ENCODE measurements around the gene JARID2. TPM values are rescaled to one million over a fixed set of nuclear protein-coding genes. Genes with fewer than 3 reads are reported as not detected.

The JARID2 gene
- total RNA-seq, 4 donors from 2014 or later: 6.6 to 8.1 (median 7.5) TPM

- TF ChIP-seq POLR2A (IDR thresholded peaks at IDR 0.05) (no peak), CTCF (IDR thresholded peaks at IDR 0.05) (no peak)
- intact Hi-C loops (cut with DNase I): no loop called here
- Histone ChIP-seq H3K4me3 (replicated peaks in 1 of 3) (no peak overlapping the region), H3K27ac (no peak overlapping the region), H3K36me3 (no peaks in the 10 kb centered on the region), H3K4me1 (no peaks in the 10 kb centered on the region), H3K9me3 (no peaks in the 10 kb centered on the region), H3K27me3 (no peaks in the 10 kb centered on the region)
- DNase-seq: no peak
- 88 to 90% methylated on average over 5 of the region's 5 CpGs for WGBS, 2 donors
These were observed 207.8 kb downstream of the JARID2 start for GRCh38 chr6:15453622-15454021.

- intact Hi-C loops (cut with DNase I): no loop called here
- Histone ChIP-seq H3K27me3 (no peaks in the 10 kb centered on the region), H3K4me3 (replicated peaks in 1 of 3) (no peak overlapping the region), H3K27ac (no peak overlapping the region), H3K4me1 (peaks cover 10 to 16% of the 10 kb centered on the region in 2 donors), H3K36me3 (no peaks in the 10 kb centered on the region), H3K9me3 (no peaks in the 10 kb centered on the region)
- WGBS, 2 donors: 79 to 81% methylated on average over 2 of the region's 2 CpGs
- TF ChIP-seq POLR2A (IDR thresholded peaks at IDR 0.05) (no peak), CTCF (IDR thresholded peaks at IDR 0.05) (no peak)
- no peak for DNase-seq
These were observed 210.6 kb downstream of the JARID2 start for GRCh38 chr6:15456422-15456821.

GRCh38 chr6:15457121-15457650, 211.3 kb downstream of the JARID2 start:
- TF ChIP-seq CTCF (IDR thresholded peaks at IDR 0.05): no peak
- TF ChIP-seq POLR2A (IDR thresholded peaks at IDR 0.05): no peak

GRCh38 chr6:15458021-15458459, 212.2 kb downstream of the JARID2 start:
- Histone ChIP-seq H3K4me1 (peaks cover 10 to 16% of the 10 kb centered on the region in 2 donors), H3K27ac (no peak overlapping the region), H3K27me3 (no peaks in the 10 kb centered on the region), H3K4me3 (replicated peaks in 1 of 3) (no peak overlapping the region), H3K9me3 (no peaks in the 10 kb centered on the region), H3K36me3 (no peaks in the 10 kb centered on the region)
- intact Hi-C loops (cut with DNase I): no loop called here
- TF ChIP-seq POLR2A (IDR thresholded peaks at IDR 0.05) (no peak), CTCF (IDR thresholded peaks at IDR 0.05) (no peak)
- DNase-seq: no peak
- WGBS, 2 donors: 86 to 89% methylated on average over 14 of the region's 14 CpGs

More at GRCh38 chr6:15457121-15457650, 211.3 kb downstream of the JARID2 start:
- 85 to 87% methylated on average over 4 of the region's 4 CpGs for WGBS, 2 donors
- H3K27ac ChIP-seq: no peak overlapping the region
- H3K27me3 ChIP-seq: no peaks in the 10 kb centered on the region
- H3K9me3 ChIP-seq: no peaks in the 10 kb centered on the region
- intact Hi-C loops (cut with DNase I): no loop called here
- no peak for DNase-seq
- no peaks in the 10 kb centered on the region for H3K36me3 ChIP-seq
- H3K4me1 ChIP-seq: peaks cover 10 to 16% of the 10 kb centered on the region in 2 donors
- no peak overlapping the region for H3K4me3 ChIP-seq (replicated peaks in 1 of 3)

- H3K36me3 ChIP-seq: no peaks in the 10 kb centered on the region
- no peak overlapping the region for H3K4me3 ChIP-seq (replicated peaks in 1 of 3)
- intact Hi-C loops (cut with DNase I): no loop called here
These were observed 214.3 kb downstream of the JARID2 start for GRCh38 chr6:15460110-15460727.

More at GRCh38 chr6:15460110-15460727, 214.3 kb downstream of the JARID2 start:
- no peaks in the 10 kb centered on the region for H3K9me3 ChIP-seq
- TF ChIP-seq POLR2A (IDR thresholded peaks at IDR 0.05): no peak
- TF ChIP-seq CTCF (IDR thresholded peaks at IDR 0.05): no peak
- WGBS, 2 donors: 47 to 66% methylated on average over 4 of the region's 4 CpGs
- H3K27ac ChIP-seq: no peak overlapping the region
- H3K4me1 ChIP-seq: peaks cover 18 to 26% of the 10 kb centered on the region in 2 donors
- DNase-seq: peak; percentile 32 to 40
- H3K27me3 ChIP-seq: no peaks in the 10 kb centered on the region

Measured in thyroid gland (tissue), 4 donors.